HFF-Myc (cell line): Measurements from ENCODE around the gene ECHDC3.

Experiments used
- DNase-seq: peaks from one replicate; pipeline ENCODE4 v3.0.0-alpha.2; 2011; ENCODE audit warnings: low read depth; ENCODE audit errors: extremely low read depth
- H3K4me3 ChIP-seq: replicated peaks from 2 replicates; pipeline ENCODE4 v1.5.1; 2011; ENCODE audit warnings: low read depth, mild to moderate bottlenecking, control low read depth, low read length
- TF ChIP-seq, protein P1 (sequence below): IDR thresholded peaks from 2 replicates; pipeline ENCODE4 v1.5.1; 2012; ENCODE audit warnings: mild to moderate bottlenecking, low read depth, low read length, control low read depth; ENCODE audit errors: missing control alignments

The ECHDC3 gene

DNA sequence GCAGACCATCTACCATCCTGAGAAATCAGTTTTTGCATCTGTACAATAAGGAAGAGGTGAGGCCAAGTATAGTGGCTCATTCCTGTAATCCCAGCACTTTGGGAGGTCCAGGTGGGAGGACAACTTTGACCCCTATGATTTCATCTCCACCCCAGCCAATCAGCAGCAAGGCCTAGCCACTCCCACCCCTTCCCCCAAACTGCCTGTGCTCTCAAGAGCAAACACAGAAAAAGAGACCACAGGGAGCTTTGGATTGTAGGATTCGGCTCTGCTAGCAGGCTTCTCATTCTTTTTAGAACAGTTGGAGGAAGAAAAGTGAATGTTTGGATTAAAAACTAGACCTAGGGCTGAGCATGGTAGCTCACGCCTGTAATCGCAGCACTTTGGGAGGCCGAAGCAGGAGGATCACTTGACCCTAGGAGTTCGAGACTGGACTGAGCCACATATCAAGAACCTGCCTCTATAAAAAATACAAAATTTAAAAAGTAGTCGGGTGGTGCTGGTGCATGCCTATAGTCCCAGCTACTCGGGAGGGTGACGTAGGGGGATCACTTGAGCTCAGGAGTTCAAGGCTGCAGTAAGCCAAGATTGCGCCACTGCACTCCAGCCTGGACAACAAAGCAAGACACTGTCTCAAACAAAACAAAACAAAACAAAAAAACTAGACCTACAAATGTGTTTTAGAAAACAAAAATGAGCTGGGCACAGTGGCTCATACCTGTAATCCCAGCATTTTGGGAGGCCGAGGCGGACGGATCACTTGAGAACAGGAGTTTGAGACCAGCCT is 55.9 kb downstream of the ECHDC3 start:
- TF ChIP-seq, protein P1, sequence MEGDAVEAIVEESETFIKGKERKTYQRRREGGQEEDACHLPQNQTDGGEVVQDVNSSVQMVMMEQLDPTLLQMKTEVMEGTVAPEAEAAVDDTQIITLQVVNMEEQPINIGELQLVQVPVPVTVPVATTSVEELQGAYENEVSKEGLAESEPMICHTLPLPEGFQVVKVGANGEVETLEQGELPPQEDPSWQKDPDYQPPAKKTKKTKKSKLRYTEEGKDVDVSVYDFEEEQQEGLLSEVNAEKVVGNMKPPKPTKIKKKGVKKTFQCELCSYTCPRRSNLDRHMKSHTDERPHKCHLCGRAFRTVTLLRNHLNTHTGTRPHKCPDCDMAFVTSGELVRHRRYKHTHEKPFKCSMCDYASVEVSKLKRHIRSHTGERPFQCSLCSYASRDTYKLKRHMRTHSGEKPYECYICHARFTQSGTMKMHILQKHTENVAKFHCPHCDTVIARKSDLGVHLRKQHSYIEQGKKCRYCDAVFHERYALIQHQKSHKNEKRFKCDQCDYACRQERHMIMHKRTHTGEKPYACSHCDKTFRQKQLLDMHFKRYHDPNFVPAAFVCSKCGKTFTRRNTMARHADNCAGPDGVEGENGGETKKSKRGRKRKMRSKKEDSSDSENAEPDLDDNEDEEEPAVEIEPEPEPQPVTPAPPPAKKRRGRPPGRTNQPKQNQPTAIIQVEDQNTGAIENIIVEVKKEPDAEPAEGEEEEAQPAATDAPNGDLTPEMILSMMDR: no peak
- H3K4me3 ChIP-seq: no peak overlapping the region
- no peak for DNase-seq

DNA sequence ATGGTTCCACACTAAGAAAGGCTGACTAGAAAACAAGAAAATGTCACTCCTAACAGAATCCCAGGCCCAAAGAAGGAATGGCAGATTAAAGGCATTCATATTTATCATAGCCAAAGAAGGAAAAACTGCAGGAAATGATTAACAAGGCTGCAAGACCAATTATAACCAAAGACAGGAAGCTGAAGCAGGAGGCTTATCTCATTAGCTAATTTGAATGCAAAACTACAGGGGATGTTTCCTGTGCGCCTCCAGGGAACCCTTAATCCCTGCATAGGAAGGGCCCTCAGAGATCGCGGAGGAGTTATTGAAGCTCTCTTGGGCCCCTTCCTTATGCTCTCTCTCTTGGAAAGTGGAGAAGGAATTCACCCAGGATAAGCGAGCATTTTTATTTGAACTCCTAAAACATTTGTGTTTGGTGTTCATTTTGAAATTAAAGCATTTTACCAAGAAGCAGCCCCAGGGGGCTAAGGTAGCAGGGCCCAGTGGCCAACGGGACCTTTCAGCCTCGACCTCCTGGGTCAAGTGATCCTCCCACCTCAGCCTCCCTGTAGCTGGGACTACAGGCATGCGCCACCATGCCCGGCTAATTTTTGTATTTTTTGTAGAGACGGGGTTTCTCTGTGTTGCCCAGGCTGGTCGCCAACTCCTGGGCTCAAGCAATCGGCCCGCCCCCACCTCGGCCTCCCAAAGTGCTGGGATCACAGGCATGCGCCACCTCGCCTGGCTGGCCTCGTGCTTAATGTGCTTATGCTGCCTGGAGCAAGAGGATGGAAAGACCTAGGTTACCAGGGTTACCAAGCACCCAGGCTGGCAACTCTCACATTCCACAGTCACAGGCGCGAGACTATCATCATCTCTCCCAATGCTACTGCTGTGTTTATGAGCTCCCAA is 56.9 kb downstream of the ECHDC3 start:
- TF ChIP-seq, protein P1: no peak
- no peak for DNase-seq
- no peak overlapping the region for H3K4me3 ChIP-seq

DNA sequence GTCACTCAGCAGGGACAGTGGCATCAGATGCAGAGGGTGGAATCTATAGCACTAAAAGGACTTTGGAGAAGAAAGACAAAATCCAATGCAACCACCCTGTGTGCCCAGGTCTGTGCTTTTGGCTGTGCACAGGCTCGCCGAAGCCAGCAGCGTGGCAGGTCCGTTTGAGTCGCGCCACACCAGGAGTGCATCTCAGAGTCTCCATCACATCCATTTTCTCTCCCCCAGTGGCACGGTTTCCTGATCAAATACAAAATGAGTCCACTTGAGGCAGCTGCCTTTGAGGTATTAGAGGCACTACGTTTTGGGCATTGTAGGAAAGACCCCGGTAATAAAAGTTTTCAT is 57.5 kb downstream of the ECHDC3 start:
- H3K4me3 ChIP-seq: no peak overlapping the region
- TF ChIP-seq, protein P1: no peak
- DNase-seq: no peak

DNA sequence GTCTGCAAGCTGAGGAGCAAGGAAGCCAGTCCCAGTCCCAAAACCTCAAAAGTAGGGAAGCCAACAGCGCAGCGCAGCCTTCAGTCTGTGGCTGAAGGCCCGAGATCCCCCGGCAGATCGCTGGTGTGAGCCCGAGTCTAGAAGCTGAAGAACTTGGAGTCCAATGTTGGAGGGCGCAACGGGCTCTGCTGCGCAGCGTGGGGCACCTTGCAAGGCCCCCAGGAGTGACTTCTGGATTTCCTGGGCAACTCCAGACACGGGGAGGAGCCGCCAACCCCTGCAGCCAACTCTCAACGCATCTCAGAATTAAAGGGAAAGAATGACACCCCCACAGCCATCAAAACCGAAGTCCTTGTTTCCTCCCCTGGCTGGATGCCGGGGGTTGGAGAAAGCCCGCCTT is 62.2 kb downstream of the ECHDC3 start:
- no peak overlapping the region for H3K4me3 ChIP-seq
- no peak for DNase-seq
- TF ChIP-seq, protein P1: no peak

DNA sequence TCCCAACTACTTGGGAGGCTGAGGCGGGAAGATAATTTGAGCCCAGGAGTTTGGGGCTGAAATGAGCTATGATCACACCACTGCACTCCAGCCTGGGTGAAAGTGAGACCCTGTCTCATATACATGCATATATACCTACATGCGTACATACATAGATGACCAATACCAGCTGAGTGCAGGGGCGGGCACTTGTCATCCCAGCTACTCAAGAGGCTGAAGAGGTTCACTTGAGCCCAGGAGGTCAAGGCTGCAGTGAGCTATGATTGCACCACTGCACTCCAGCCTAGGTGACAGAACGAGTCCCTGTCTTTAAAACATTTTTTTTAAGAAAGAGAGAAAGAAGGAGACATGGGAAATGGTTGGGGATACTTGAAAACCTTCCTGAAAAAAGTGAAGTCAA is 63.6 kb downstream of the ECHDC3 start:
- TF ChIP-seq, protein P1: no peak
- DNase-seq: no peak
- no peak overlapping the region for H3K4me3 ChIP-seq

DNA sequence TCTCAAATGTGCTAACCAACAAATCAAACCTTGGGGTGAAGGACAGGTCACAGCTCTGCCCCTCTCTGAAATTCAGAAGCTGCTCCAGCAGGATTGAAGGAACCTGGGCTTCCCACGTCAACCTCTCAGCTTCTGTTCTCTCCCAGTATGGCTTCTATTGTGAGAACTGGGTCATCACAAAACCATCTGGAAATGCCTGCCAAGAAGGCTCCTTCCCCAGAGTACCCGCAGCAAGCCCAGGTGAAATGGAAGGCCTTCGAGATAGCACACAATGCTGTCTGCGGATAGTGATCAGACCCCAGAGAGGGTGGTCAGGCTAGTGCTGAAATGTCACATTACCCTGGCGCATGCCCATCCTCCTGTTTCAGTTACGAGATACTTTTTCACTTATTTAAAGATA is 64.5 kb downstream of the ECHDC3 start:
- no peak overlapping the region for H3K4me3 ChIP-seq
- TF ChIP-seq, protein P1: no peak
- no peak for DNase-seq
